NT2/D1 (cell line): Measurements from ENCODE around the gene TEX52.

Experiments
- SUZ12 ChIP-seq: IDR thresholded peaks from 2 replicates; pipeline ENCODE4 v1.6.1; 2011; ENCODE audit not compliant: insufficient read length, insufficient read depth; ENCODE audit errors: extremely low read depth
- ZNF274 ChIP-seq: IDR thresholded peaks from 2 replicates; pipeline ENCODE4 v1.6.1; 2011; ENCODE audit warnings: mild to moderate bottlenecking, low read depth, low read length

GRCh38 chr12:2879853-2880252 lies 23.0 kb upstream of the TEX52 start:
- TF ChIP-seq ZNF274, result no peak
- no peak for TF ChIP-seq SUZ12
